ENCODE results near the gene VAPA. TPM values are rescaled to one million over a fixed set of nuclear protein-coding genes. Genes with fewer than 3 reads are reported as not detected.
"Not testable (repeated sequence)": the region's sequence is repeated elsewhere in the genome, so short reads cannot be mapped to it uniquely, and the experiment has no call there.

VAPA gene
- total RNA-seq, 2 experiments from 2014 or later, result 146 to 152 TPM

DNA sequence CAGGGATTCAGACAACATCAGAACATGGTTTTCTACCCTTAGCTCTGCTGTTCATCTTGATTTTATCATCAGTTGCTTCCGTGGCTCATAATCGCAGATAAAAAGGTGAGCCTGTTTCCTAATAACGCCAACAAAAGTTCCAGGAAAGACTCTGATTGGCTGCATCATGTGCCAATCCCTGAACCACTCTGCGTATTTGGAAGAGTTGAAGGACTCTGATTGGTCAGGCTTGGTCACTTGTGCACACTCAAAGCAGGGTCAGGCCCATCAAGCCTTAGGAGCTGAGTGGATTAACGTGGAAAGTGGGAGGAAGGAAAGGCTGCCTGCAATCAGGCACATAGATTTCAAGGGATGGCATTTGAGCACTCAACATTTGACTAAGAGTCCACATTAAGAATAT is 16.7 kb upstream of the VAPA start:
- POLR2A ChIA-PET, result no interaction called here
- no peaks in the 10 kb centered on the region for H3K36me3 Mint-ChIP-seq (ENCODE audit: low read depth)
- intact Hi-C loops (cut with micrococcal nuclease), result no loop called here
- DNase-seq (no peak), ATAC-seq (no peak)
- no peak overlapping the region for H3K4me3 Mint-ChIP-seq
- CTCF ChIA-PET, result no interaction called here
- TF ChIP-seq, protein P1, sequence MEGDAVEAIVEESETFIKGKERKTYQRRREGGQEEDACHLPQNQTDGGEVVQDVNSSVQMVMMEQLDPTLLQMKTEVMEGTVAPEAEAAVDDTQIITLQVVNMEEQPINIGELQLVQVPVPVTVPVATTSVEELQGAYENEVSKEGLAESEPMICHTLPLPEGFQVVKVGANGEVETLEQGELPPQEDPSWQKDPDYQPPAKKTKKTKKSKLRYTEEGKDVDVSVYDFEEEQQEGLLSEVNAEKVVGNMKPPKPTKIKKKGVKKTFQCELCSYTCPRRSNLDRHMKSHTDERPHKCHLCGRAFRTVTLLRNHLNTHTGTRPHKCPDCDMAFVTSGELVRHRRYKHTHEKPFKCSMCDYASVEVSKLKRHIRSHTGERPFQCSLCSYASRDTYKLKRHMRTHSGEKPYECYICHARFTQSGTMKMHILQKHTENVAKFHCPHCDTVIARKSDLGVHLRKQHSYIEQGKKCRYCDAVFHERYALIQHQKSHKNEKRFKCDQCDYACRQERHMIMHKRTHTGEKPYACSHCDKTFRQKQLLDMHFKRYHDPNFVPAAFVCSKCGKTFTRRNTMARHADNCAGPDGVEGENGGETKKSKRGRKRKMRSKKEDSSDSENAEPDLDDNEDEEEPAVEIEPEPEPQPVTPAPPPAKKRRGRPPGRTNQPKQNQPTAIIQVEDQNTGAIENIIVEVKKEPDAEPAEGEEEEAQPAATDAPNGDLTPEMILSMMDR (IDR thresholded peaks at IDR 0.05), result no peak
- no peak overlapping the region for H3K27ac Mint-ChIP-seq
- peaks cover 11% of the 10 kb centered on the region for H3K4me1 Mint-ChIP-seq (ENCODE audit: low read depth)
- peaks cover 1% of the 10 kb centered on the region for H3K27me3 Mint-ChIP-seq
- H3K9me3 Mint-ChIP-seq, result no peaks in the 10 kb centered on the region

DNA sequence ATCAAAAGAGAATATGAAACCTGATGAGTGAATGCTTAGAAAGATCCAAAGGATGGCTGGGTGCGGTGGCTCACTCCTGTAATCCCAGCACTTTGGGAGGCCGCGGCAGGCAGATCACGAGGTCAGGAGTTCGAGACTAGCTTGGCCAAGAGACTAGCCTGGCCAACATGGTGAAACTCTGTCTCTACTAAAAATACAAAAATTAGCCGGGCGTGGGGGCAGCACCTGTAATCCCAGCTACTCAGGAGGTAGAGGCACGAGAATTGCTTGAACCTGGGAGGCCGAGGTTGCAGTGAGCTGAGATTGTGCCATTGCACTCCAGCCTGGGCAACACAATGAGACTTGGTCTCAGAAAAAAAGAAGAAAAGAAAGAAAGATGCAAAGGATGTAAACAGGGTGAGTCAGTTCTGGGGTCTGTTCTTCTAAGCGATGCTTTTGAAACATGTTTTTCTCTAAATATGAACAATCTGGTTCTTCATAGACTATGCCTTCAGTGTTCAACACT is 16.0 kb upstream of the VAPA start:
- peaks cover 11% of the 10 kb centered on the region for H3K4me1 Mint-ChIP-seq (ENCODE audit: low read depth)

GRCh38 chr18:9898792-9899549 is 14.8 kb upstream of the VAPA start:
- Mint-ChIP-seq H3K36me3 (ENCODE audit: low read depth) (no peaks in the 10 kb centered on the region), H3K27ac (peak overlapping the region; percentile 65), H3K9me3 (no peaks in the 10 kb centered on the region), H3K4me3 (no peak overlapping the region), H3K4me1 (ENCODE audit: low read depth) (peaks cover 11% of the 10 kb centered on the region), H3K27me3 (peaks cover 5% of the 10 kb centered on the region)
- POLR2A ChIA-PET, result no interaction called here
- DNase-seq, result peak; percentile 26
- ATAC-seq, result peak; percentile 85
- CTCF ChIA-PET, result interaction anchor here (0.7 kb wide), 1 partner anchor 539 kb away, joined by 4 read pairs; no protein-coding TSS in a partner anchor
- intact Hi-C loops (cut with micrococcal nuclease), result no loop called here
- TF ChIP-seq, protein P1 (IDR thresholded peaks at IDR 0.05), result no peak

More for the DNA sequence above, 16.0 kb upstream of the VAPA start:
- H3K4me3 Mint-ChIP-seq; DNase-seq; intact Hi-C loops (cut with micrococcal nuclease); CTCF ChIA-PET; H3K27ac Mint-ChIP-seq; ATAC-seq; H3K9me3 Mint-ChIP-seq; H3K27me3 Mint-ChIP-seq; POLR2A ChIA-PET; H3K36me3 Mint-ChIP-seq (ENCODE audit: low read depth): not testable (repeated sequence)

- H3K9me3 Mint-ChIP-seq; H3K4me3 Mint-ChIP-seq; POLR2A ChIA-PET; DNase-seq; H3K27ac Mint-ChIP-seq; H3K36me3 Mint-ChIP-seq (ENCODE audit: low read depth); H3K27me3 Mint-ChIP-seq; intact Hi-C loops (cut with micrococcal nuclease); ATAC-seq: not testable (repeated sequence)
- CTCF ChIA-PET, result interaction anchor here (0.7 kb wide), 1 partner anchor 538 kb away, joined by 4 read pairs; no protein-coding TSS in a partner anchor
- peaks cover 11% of the 10 kb centered on the region for H3K4me1 Mint-ChIP-seq (ENCODE audit: low read depth)
Measured at GRCh38 chr18:9899550-9899930, 14.3 kb upstream of the VAPA start.

DNA sequence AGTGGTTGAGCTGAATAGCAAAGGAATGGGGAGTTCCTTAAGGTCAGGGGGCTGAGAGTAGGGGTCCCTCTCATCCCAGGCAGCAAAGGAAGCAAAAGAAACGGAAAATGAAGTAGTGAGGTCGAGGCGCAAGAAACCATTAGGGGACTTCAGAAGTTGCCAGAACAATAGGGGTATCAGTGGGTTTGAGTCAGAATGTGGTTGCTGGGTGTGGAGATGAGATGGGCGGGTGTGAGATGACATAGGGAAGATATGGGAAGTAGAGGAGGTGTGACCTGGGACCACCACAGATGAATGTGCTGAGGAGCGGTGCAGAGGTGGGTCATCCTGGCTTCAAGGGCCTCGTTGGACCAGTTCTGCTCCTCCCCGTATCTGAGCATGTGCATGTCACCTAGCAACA is 13.1 kb upstream of the VAPA start:
- Mint-ChIP-seq H3K4me1 (ENCODE audit: low read depth) (peaks cover 9% of the 10 kb centered on the region), H3K9me3 (no peaks in the 10 kb centered on the region), H3K27ac (no peak overlapping the region), H3K36me3 (ENCODE audit: low read depth) (no peaks in the 10 kb centered on the region), H3K4me3 (no peak overlapping the region), H3K27me3 (peaks cover 6% of the 10 kb centered on the region)
- TF ChIP-seq, protein P1 (IDR thresholded peaks at IDR 0.05), result no peak
- no peak for DNase-seq
- CTCF ChIA-PET, result interaction anchor here (1.4 kb wide), 1 partner anchor 137 kb away, joined by 3 read pairs; no protein-coding TSS in a partner anchor
- POLR2A ChIA-PET, result no interaction called here
- ATAC-seq, result no peak
- intact Hi-C loops (cut with micrococcal nuclease), result no loop called here

- Mint-ChIP-seq H3K4me3 (no peak overlapping the region), H3K27ac (no peak overlapping the region), H3K36me3 (ENCODE audit: low read depth) (no peaks in the 10 kb centered on the region), H3K9me3 (no peaks in the 10 kb centered on the region), H3K27me3 (peaks cover 10% of the 10 kb centered on the region), H3K4me1 (ENCODE audit: low read depth) (peaks cover 9% of the 10 kb centered on the region)
- intact Hi-C loops (cut with micrococcal nuclease), result no loop called here
- ATAC-seq, result no peak
- DNase-seq, result no peak
- CTCF ChIA-PET, result interaction anchor here (1.4 kb wide), 1 partner anchor 138 kb away, joined by 3 read pairs; no protein-coding TSS in a partner anchor
- POLR2A ChIA-PET, result interaction anchor here (0.7 kb wide), 1 partner anchor 190 kb away, joined by 3 read pairs; no protein-coding TSS in a partner anchor
- TF ChIP-seq, protein P1 (IDR thresholded peaks at IDR 0.05), result no peak
Measured at GRCh38 chr18:9901377-9901776, 12.4 kb upstream of the VAPA start.

- H3K4me1 Mint-ChIP-seq (ENCODE audit: low read depth); H3K27me3 Mint-ChIP-seq; H3K27ac Mint-ChIP-seq; DNase-seq; H3K36me3 Mint-ChIP-seq (ENCODE audit: low read depth); CTCF ChIA-PET; H3K9me3 Mint-ChIP-seq; intact Hi-C loops (cut with micrococcal nuclease); ATAC-seq; POLR2A ChIA-PET; H3K4me3 Mint-ChIP-seq: not testable (repeated sequence)
Measured at GRCh38 chr18:9902264-9902663, 11.6 kb upstream of the VAPA start.

Measured in activated CD8-positive, alpha-beta T cell treated with anti-CD3 and anti-CD28 coated beads for 36 hours (primary cell).